Measurements from ENCODE around the gene SLC39A7.

The SLC39A7 gene

DNA sequence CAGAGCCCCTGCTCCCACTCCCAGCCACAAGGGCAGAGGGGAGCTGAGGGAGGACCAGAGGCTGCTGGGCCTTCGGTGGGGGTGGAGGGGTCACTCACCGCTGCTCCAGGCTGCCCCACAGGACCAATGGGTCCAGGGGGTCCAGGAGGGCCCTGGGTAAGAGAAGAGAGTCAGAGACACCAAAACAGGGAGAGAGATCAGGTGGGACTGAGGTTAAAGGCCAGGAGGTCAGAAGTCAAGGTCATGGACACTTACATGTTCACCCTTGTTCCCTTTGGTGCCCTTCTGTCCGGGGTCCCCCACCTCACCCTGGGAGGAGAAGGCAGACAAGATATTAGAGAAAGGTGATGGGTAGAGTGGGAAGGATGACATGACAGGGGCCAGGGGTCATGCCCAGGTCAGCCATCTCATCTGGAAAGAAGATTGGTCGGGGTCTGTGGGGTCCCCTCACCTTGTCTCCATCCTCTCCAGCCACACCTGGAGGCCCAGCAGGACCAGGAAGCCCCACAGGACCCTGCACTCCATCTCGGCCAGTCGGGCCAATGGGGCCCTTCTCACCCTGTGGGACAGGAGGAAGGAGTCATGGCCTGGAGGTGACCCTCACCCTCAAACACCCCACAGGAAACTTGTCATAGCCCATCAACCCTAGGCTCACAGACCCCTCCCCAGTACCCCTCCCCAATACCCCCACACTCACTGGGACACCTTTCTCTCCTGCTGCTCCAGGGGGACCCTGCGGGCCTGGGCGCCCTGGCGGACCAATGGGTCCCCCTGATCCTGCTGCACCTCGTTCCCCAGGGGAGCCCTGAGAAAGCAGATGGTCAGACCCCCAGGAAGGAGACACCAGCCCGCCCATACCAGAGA is 29.4 kb upstream of the SLC39A7 start:
- no peak for ATAC-seq
- TF ChIP-seq TCF4 (CRISPR knock-in tag; IDR thresholded peaks at IDR 0.05; ENCODE audit: borderline replicate concordance) (no peak), ZC3H10 (CRISPR knock-in tag; IDR thresholded peaks at IDR 0.05) (no peak), OSR1 (CRISPR knock-in tag; IDR thresholded peaks at IDR 0.05) (no peak), ZFP30 (CRISPR knock-in tag; IDR thresholded peaks at IDR 0.05) (no peak), ZFP3 (CRISPR knock-in tag; IDR thresholded peaks at IDR 0.05) (no peak), TOX (CRISPR knock-in tag; IDR thresholded peaks at IDR 0.05; ENCODE audit: borderline replicate concordance) (no peak)
- TF ChIP-seq, protein P1, sequence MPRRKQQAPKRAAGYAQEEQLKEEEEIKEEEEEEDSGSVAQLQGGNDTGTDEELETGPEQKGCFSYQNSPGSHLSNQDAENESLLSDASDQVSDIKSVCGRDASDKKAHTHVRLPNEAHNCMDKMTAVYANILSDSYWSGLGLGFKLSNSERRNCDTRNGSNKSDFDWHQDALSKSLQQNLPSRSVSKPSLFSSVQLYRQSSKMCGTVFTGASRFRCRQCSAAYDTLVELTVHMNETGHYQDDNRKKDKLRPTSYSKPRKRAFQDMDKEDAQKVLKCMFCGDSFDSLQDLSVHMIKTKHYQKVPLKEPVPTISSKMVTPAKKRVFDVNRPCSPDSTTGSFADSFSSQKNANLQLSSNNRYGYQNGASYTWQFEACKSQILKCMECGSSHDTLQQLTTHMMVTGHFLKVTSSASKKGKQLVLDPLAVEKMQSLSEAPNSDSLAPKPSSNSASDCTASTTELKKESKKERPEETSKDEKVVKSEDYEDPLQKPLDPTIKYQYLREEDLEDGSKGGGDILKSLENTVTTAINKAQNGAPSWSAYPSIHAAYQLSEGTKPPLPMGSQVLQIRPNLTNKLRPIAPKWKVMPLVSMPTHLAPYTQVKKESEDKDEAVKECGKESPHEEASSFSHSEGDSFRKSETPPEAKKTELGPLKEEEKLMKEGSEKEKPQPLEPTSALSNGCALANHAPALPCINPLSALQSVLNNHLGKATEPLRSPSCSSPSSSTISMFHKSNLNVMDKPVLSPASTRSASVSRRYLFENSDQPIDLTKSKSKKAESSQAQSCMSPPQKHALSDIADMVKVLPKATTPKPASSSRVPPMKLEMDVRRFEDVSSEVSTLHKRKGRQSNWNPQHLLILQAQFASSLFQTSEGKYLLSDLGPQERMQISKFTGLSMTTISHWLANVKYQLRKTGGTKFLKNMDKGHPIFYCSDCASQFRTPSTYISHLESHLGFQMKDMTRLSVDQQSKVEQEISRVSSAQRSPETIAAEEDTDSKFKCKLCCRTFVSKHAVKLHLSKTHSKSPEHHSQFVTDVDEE (CRISPR knock-in tag; IDR thresholded peaks at IDR 0.05): no peak
- TF ChIP-seq, protein P2, sequence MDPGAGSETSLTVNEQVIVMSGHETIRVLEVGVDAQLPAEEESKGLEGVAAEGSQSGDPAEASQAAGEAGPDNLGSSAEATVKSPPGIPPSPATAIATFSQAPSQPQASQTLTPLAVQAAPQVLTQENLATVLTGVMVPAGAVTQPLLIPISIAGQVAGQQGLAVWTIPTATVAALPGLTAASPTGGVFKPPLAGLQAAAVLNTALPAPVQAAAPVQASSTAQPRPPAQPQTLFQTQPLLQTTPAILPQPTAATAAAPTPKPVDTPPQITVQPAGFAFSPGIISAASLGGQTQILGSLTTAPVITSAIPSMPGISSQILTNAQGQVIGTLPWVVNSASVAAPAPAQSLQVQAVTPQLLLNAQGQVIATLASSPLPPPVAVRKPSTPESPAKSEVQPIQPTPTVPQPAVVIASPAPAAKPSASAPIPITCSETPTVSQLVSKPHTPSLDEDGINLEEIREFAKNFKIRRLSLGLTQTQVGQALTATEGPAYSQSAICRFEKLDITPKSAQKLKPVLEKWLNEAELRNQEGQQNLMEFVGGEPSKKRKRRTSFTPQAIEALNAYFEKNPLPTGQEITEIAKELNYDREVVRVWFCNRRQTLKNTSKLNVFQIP (CRISPR knock-in tag; IDR thresholded peaks at IDR 0.05; ENCODE audit: borderline replicate concordance, low read depth): no peak

DNA sequence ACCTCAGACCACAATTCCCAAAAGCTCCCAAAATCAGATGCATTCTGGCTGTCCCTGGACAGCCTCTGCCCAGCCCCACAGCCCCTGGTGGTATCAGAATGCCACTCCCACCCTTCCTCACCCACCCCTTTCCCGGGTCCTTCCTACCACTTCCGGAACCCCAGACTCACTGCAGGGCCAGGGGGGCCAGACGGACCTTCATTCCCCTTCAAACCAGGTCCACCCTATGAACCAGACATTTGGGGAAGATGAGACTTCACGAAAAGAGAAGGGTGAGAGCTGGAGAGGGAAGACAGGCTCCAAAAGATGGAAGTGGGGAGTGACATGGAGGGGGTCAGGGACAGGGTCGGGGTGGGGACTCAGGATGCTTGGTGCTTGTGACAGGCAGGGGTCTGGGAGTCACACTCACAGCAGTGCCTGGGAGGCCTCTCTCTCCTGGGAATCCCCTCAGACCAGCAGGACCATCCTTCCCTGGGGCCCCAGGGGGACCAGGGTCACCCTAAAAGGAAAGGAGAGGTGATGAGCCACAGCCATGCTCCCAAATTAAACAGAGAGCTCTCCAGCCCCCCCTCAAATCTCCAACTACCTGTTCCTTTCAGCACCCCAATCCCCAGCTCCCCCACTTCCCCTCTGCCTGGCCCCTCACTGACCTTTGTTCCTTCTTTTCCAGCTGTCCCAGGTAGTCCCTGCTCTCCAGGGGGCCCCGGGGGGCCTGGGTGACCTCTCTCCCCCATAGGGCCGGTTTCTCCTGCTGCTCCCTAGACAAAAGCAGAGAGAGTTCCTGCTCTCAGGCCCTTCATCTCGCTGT is 28.6 kb upstream of the SLC39A7 start:
- TF ChIP-seq, protein P1 (CRISPR knock-in tag; IDR thresholded peaks at IDR 0.05): no peak
- TF ChIP-seq SNAI2 (CRISPR knock-in tag; IDR thresholded peaks at IDR 0.05) (no peak), ZC3H10 (CRISPR knock-in tag; IDR thresholded peaks at IDR 0.05) (no peak), ESRRG (CRISPR knock-in tag; IDR thresholded peaks at IDR 0.05) (no peak), BACH2 (CRISPR knock-in tag; IDR thresholded peaks at IDR 0.05; ENCODE audit: borderline replicate concordance) (no peak), ISL1 (CRISPR knock-in tag; IDR thresholded peaks at IDR 0.05) (no peak), ZNF565 (CRISPR knock-in tag; conservative IDR thresholded peaks at IDR 0.05; ENCODE audit: low read depth) (no peak), TCF4 (CRISPR knock-in tag; IDR thresholded peaks at IDR 0.05; ENCODE audit: borderline replicate concordance) (no peak), ZFP3 (CRISPR knock-in tag; IDR thresholded peaks at IDR 0.05) (no peak), ZNF8 (CRISPR knock-in tag; IDR thresholded peaks at IDR 0.05) (no peak), RARB (CRISPR knock-in tag; IDR thresholded peaks at IDR 0.05) (no peak), ZNF70 (CRISPR knock-in tag; IDR thresholded peaks at IDR 0.05) (no peak), PPARA (CRISPR knock-in tag; IDR thresholded peaks at IDR 0.05; ENCODE audit: borderline replicate concordance) (no peak)
- TF ChIP-seq, protein P3, sequence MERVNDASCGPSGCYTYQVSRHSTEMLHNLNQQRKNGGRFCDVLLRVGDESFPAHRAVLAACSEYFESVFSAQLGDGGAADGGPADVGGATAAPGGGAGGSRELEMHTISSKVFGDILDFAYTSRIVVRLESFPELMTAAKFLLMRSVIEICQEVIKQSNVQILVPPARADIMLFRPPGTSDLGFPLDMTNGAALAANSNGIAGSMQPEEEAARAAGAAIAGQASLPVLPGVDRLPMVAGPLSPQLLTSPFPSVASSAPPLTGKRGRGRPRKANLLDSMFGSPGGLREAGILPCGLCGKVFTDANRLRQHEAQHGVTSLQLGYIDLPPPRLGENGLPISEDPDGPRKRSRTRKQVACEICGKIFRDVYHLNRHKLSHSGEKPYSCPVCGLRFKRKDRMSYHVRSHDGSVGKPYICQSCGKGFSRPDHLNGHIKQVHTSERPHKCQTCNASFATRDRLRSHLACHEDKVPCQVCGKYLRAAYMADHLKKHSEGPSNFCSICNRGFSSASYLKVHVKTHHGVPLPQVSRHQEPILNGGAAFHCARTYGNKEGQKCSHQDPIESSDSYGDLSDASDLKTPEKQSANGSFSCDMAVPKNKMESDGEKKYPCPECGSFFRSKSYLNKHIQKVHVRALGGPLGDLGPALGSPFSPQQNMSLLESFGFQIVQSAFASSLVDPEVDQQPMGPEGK (CRISPR knock-in tag; IDR thresholded peaks at IDR 0.05; ENCODE audit: borderline replicate concordance): no peak
- TF ChIP-seq, protein P4, sequence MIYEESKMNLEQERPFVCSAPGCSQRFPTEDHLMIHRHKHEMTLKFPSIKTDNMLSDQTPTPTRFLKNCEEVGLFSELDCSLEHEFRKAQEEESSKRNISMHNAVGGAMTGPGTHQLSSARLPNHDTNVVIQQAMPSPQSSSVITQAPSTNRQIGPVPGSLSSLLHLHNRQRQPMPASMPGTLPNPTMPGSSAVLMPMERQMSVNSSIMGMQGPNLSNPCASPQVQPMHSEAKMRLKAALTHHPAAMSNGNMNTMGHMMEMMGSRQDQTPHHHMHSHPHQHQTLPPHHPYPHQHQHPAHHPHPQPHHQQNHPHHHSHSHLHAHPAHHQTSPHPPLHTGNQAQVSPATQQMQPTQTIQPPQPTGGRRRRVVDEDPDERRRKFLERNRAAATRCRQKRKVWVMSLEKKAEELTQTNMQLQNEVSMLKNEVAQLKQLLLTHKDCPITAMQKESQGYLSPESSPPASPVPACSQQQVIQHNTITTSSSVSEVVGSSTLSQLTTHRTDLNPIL (CRISPR knock-in tag; IDR thresholded peaks at IDR 0.05; ENCODE audit: low read depth): no peak
- no peak for ATAC-seq
